Loucy (cell line): Measurements from ENCODE around the gene CD96.

Experiments used
- EZH2phosphoT487 ChIP-seq: fragments of 200-600 bp; IDR thresholded peaks from 2 replicates; pipeline ENCODE4 v1.6.1; 2018; ENCODE audit warnings: antibody characterized with exemption, mild to moderate bottlenecking, moderate library complexity, borderline replicate concordance
- TF ChIP-seq, protein P1 (sequence below): fragments of 200-600 bp; sonication (generic); conservative IDR thresholded peaks from 2 replicates; pipeline ENCODE4 v1.5.1; 2014; ENCODE audit warnings: mild to moderate bottlenecking, antibody characterized with exemption, low read length

DNA sequence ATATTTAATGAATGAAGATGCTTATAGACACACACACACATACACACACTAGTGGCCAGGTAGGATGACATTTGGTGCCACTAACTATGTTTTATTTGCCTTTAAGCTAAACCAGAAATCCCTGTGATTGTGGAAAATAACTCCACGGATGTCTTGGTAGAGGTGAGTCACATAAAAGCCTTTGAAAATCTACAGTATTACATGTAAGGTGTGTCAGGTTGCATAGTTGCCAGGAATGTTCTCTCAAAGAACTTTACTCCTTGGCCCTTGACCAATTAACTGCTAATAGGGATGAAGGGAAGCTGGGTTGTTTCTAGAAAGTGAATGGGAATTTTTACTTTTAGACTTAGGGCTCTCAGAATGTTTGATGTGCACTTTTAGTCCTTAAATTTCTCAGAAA is 43.2 kb downstream of the CD96 start:
- TF ChIP-seq EZH2phosphoT487 = no peak
- TF ChIP-seq, protein P1, sequence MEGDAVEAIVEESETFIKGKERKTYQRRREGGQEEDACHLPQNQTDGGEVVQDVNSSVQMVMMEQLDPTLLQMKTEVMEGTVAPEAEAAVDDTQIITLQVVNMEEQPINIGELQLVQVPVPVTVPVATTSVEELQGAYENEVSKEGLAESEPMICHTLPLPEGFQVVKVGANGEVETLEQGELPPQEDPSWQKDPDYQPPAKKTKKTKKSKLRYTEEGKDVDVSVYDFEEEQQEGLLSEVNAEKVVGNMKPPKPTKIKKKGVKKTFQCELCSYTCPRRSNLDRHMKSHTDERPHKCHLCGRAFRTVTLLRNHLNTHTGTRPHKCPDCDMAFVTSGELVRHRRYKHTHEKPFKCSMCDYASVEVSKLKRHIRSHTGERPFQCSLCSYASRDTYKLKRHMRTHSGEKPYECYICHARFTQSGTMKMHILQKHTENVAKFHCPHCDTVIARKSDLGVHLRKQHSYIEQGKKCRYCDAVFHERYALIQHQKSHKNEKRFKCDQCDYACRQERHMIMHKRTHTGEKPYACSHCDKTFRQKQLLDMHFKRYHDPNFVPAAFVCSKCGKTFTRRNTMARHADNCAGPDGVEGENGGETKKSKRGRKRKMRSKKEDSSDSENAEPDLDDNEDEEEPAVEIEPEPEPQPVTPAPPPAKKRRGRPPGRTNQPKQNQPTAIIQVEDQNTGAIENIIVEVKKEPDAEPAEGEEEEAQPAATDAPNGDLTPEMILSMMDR = no peak
